HG02588 (cell line): ENCODE results near the gene SKAP1.
"Not testable (repeated sequence)": the region's sequence is repeated elsewhere in the genome, so short reads cannot be mapped to it uniquely, and the experiment has no call there.

Experiments used
- ATAC-seq: cut with Tn5 transposase; IDR thresholded peaks from one replicate; pipeline ENCODE4 v1.9.1; 2021; ENCODE audit warnings: mild to moderate bottlenecking, moderate library complexity; ENCODE audit not compliant: unreplicated experiment

SKAP1 gene

DNA sequence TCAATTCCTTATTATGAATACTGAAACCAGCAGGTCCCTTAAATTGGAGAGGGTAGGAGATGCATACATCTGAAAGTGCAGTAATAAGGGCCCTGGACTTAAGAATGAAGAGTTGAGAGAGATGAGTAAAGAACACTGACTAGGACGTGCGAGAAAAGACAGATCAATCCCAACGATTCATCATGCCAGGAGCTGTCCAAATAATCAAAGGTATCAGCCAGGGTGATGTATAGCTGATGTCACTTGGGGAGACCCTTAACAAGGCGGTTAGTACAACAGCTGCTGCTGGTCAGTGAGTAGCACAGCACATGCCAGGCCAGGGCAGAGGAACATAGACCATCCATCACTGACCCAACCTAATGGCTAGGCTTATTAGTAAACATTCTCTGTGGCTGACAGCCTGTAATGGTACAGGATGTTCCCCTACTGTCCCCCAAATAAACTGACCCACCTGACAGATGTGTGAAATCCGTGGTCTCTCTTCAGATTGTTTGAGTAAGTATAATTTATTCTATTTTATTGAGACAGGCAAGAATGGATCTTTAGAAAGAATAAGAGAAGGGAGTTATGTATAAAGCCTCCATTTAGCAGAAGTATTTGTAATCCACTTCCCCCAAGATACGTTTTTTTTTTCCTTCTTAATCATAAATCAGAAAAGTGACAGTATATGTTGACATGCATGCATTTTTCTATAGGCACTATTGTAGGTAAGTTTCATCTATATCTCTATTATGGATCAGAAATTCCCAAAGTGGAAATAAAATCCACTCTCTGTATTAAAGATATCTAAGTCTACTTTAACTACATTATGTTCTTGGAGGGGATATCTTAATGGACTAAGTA is 204.1 kb downstream of the SKAP1 start:
- ATAC-seq, result no peak

DNA sequence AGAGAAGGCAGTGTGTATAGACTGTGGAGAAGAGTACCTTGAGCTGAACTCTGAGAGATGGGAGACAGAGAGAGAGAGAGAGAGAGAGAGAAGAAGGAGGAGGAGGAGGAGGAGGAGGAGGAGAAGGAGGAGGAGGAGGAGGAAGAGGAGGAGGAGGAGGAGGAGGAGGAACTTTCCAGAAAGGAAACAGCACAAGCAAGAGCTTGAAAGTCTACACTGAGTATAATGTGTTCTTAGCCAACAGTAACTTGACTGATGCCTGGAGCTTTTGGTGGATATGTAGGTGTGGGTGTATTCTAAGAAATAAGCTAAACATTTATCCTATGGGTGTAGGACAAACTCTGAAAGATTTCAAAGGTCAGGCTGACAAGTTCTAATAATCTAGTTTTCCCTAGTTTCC is 206.1 kb downstream of the SKAP1 start:
- ATAC-seq, result no peak

DNA sequence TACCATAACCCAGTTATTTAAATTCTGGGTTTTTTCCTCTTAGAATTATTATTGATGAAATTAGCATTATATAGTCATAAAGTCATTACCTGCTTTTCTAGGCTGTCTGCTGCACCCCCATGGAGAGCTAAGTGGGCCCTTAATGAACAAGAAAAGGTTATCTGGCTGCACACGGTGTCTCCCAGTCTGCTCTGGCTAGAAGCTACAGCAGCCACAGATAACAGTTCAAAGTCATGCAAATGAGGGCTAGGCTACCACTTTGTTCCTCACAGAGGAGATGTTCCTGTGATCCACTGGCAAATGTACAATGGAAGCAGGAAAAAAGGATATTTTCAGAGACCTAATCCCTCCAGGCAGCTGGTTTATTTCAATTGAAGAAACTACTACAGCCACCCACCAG is 210.4 kb downstream of the SKAP1 start:
- no peak for ATAC-seq

DNA sequence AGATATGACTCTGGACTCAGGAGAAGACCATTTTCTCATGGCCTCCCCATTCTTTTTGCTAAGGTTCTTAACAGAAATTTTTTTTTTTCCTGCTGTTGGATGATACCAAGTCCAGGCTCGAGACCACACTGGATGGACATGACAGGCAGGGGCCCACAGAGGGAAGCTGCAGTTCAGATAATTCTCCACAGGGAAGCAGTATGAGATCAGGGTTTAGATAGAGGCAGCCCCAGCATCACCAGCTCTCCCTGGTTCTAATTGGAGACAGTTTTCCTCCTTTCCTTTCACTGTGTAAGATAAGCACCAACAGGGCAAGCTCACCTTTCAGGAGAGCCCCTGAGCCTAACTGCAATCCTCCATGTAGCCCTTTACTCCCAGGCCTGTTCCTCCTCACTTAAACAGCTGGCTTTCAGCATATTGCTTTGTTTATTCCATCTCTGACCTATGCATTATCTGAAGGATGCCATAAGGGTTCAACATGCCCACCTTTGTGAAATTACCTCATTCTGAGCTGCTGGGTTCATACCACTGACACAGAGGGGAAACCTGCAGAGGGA is 214.4 kb downstream of the SKAP1 start:
- no peak for ATAC-seq

DNA sequence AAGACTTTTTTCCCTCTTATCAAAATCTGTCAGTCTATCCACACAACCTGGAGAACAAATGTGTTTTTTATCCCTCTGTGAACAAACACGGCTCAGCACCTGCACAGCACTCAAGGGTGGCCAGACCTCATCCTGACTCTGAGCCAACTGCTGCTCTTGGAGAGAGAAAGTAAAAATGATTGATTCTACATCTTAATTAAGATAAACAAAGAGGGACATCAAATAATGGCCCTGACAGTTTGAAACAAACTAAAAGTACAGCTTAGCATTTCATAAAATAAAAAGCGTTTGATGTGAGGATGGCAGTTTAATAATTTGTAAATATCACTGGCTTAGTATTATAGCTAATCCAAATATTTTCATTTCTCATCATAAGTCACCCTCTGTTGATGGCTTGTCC is 216.2 kb downstream of the SKAP1 start:
- ATAC-seq, result no peak

DNA sequence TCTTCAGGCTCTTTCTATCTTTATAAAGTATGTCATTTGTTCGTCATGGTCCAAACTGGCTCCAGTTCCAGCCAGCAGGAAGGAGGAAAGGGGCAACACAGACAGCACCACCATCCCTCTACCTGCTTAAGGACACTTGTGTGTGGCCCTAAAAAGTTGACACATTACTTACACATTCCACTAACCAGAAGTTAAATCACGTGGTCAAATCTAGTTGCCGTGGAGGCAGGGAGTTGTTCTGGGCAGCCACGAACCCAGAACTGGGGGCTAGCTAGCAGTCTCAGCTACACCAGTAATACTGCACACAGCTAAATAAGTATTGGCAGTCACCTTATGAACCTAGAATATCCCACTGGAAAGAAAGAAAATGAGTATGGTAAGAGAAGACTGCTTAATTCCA is 218.2 kb downstream of the SKAP1 start:
- ATAC-seq, result no peak

DNA sequence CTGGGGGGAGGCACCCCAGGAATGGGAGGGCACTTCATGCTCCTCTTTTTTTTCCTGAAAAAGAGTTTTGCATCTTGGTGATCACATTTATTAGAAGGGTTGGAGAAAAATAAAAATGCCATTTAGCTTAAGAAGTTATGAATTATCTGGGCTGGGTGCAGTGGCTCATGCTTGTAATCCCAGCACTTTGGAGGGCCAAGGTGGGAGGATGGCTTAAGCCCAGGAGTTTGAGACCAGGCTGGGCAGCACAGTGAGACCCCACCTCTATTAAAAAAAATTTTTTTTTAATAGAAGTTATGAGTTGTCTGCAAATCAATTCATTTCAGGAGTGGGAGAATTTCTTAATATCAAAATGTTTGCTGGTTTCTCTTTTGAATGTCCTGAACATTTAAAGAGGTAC is 219.0 kb downstream of the SKAP1 start:
- ATAC-seq, result no peak

DNA sequence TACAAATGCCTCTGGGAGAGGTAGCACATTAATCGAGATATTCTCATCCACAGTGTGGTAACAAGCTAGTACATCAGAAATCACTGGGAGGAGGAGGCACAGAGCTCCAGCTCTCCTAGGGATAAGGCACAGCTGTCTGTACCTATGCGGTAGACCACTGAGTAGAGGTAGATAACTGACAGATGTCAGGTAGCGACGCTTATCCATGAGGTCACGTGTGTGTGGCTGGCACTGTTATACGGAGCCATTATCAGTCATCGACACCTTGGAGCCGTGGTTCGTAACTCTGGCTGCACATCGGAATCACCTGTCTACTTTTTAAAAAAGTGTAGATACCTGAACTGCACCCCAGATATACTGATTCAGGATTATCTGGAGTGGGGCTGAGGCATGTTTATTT is 220.0 kb downstream of the SKAP1 start:
- ATAC-seq, result no peak

DNA sequence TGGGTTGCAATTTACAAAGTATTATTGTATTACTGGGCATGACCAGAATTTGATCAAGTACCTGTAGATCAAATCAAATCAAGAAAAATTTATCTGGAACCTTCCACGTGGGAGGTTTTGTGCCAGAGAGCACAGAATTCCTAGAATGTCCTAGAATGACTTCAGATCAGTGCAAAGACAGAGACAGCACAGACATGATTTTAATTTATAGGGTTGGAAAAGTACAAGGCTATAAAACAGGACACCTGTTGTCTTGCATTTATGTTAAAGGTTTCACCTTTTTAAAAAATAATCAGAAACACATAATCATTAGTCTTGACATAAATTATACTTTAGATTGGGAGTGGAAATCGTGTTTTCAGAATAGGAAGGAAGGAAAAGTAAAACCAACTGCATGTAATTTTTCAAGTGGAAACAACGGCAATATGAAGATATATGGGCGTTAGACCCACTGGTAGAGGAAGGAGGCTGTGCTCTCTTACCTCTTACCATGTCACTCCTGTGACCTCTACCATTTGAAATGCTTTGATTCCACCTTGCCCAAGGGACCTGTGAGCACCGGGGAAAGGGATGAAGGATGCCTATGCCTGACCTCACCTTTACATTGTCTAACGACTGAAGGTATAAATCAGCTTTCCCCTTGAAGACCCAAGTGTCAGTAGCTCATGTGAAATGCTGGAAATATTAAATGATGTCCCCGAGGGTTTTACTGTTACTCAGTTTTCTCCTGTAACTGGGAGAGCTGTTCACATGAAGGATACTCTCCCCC is 222.1 kb downstream of the SKAP1 start:
- no peak for ATAC-seq

DNA sequence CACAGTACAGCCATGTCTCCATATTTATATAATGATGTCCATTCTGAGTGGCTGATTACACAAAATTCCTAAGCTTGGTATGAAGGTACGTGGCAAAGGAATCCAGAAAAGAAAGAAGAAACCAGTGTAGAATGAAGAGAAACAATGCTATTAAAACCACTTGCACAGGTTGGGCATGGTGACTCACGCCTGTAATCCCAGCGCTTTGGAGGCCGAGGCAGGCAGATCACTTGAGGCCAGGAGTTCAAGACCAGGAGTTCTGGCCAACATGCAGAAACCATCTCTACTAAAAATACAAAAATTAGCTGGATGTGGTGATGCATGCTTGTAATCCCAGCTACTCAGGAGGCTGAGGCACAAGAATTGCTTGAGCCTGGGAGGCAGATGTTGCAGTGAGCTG is 223.0 kb downstream of the SKAP1 start:
- not testable (repeated sequence) for ATAC-seq

DNA sequence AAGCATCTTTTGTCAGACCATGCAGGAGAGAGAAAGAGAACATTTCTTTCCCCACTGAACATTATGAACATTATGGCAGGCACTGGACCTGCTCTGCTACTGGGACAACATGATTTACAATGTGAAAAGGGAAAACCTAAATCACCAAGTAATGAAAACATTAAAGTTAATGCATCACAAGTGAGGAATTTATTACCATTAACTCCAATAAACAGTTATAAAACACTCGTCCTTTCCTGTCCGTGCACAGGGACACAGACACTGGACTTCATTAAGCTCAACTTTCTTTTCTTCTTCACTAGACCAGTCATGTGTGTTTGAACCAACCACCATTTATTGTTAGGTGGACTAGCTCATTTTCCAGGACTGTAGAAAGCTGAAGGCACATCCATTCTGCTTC is 227.1 kb downstream of the SKAP1 start:
- ATAC-seq, result no peak

DNA sequence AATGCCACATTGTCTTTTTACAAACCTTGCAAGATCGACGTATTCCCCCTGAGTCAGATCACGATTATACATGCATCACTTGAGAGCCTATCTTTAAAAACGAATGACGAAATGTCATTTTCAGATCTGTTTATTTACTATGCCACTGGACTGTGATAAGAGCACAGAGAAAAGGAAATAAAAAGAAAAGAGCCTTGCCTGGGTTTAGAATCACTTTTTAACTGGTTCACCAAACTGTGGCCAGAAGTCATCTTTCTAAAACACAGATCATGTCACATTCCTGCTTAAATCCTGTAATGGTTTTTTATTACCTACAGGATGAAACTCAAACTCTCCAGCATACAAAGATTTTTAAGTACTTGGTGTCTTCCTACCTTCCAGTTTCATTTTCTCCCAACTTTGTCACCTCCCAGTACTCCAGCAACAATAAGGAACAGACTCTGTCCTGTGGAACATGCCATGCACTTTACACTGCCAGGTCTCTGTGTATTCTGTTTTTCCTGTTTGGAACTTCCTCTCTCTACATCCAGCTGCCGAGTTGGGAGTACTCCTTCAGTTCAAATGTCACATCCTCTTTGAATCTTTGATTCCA is 231.0 kb downstream of the SKAP1 start:
- no peak for ATAC-seq

DNA sequence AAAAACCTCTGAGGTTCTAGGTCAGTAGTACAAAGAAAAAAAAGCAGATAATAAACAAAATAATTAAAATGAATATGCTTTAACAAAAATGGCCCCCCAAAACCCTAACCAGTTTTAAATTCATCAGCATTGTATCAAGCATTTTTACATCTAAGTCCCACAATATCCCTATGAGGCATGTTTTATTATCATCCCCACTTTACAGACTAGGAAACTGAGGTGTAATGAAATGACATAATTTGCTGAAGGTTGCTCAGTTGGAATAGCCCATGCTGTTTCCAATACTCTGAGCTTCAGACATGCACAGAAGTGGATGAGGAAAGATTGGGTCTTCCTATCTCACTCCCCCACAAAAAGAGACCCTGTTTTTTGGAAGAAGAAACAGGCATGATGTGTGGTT is 234.1 kb downstream of the SKAP1 start:
- no peak for ATAC-seq

DNA sequence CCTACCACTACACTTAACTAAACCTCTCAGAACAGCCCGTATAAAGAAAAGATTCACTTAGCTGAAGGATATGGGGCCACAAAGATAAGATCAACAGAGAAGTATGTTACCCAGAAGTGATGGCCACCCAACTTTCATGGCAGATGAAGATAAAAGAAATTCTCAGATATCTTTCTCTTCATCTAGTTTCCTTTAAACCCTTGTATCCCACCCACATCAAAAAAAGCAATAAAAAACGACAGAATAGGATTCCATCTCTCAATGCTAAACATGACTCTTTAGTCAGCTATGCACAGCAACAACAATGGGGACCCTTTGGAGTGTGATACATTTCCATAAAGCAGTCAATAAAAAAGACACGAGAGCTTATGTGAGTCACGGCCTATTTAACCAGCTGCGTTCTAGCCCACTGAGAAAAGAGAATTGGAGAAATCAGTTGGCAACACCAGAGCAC is 235.9 kb downstream of the SKAP1 start:
- no peak for ATAC-seq

DNA sequence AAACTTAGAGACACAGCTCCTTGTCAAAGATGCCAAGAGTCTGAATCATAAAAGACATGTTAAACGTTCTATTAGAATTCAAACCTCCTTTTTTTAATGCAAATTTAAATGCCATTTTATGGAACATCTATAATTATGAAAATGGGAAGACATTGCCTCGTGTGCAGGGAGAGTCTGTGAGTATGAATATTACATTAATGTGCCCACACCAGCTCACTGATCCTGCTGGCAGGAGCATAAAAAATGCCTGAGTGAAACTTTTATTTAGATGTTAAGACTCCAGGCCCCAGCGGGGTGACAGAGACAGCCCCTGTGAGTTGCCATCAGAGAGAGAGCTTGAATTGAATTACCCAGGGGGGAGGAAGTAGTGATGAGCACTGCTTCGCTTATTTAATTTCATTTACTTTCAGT is 237.7 kb downstream of the SKAP1 start:
- no peak for ATAC-seq

DNA sequence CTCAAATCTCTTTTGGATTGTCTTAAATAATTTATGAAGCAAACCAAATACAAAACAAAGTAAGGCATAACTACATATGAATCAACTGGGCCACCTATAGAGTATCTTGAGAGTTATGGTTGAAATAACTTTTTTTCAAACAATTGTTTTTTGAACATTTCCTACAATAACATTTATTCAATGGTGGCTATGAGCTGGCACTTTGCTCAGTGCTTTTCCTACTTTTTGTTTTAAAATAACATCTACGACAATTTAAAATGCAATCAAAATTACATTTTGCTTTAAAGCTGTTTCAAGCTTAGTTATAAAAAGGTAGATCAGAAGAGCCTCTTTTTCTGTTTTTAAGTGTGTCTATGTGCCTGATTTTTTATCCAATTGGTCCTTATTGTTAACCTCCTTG is 238.7 kb downstream of the SKAP1 start:
- ATAC-seq, result no peak

DNA sequence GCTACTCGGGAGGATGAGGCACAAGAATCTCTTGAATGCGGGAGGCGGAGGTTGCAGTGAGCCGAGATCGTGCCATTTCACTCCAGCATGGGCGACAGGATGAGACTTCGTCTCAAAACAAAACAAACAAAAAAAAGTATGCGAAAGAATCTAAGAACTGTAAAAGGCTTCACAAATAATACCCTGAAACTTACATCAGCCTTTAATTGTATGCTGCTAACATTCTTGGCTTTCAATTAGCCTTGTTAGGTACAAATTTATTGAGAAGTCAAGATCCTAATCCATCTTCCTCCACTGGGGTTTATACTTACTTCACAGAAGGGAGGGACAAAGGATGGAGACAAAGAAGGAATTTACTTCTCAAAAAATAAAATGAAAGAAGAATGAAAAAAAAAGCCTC is 239.1 kb downstream of the SKAP1 start:
- no peak for ATAC-seq

DNA sequence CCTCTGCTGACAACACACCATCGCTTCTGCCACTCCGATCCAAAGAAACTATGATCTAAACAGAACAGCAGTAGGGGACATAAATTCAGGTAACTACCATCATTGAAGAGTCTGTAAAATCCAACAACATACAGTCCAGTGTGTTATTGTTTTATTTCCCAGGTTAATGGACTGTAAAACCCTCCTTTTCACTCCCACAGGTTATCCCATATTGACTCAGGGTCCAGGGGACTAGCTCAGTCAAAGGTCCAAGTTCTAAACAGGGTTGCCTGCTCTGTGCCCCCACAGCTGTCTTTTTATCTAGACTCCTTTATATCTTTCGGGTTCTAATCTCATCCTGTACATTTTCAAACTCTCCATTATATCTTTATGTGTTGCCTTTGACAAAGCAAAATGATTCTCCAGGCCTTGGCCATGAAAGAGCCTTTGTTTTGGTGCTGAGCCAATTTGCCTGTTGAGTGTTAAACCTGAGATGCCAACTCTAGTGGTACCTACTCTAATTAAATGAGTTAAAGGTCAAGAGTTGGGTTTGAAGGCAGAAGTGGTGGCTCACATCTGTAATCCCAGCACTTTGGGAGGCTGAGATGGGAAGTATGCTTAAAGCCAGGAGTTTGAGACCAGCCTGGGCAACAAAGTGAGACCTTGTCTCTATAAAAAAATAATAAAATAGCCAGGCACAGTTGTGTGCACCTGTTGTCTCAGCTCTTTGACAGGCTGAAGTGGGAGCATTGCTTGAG is 242.0 kb downstream of the SKAP1 start:
- ATAC-seq, result no peak

DNA sequence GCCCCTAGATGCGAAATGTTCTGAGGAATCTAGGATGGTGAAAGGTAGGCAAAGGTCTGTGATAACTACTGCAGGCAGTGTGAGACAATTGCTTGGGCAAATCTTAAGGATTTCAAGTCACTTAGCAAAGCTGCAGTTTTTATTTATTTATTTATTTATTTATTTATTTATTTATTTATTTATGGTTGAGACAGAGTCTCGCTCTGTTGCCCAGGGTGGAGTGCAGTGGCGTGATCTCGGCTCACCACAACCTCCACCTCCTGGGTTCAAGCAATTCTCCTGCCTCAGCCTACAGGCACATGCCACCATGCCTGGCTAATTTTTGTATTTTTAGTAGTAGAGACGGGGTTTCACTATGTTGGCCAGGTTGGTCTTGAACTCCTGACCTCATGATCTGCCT is 243.7 kb downstream of the SKAP1 start:
- not testable (repeated sequence) for ATAC-seq

DNA sequence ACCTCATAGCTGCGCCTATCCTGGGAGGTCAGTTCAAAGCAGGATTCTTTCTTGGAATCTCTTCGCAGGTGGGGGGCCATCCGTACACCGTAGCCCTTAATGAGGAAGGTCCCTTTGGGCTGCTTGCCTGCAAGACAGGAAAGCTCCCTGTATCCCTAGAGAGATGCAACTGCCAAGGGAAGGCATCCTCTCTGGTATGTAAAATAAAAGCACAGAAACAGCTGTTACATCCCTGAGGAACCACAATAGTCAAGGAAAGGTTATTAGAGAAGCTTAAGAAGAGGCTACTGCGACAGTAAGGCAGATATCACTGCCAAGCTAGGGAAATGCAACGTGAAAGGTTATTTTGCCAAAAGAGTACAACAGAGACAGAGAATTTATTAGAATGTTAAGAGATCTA is 245.3 kb downstream of the SKAP1 start:
- ATAC-seq, result no peak

DNA sequence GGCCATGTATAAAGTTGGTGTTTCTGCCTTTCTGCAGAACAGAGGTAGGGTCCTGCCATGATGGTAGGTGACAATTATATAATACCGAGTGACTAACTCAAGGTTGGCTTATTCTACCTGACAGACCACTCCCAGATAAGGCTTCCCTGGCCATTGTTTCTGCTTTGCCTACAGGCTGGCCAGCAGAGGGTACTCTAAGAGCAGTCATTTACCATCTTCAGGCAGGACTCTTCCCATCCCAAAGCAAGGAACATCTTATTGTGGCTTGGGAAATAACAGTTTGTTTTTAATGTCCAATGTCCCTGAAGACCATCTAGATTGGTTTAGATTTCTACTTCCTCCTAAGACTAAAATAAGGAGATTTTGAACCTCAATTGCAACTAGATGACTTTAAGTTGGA is 248.4 kb downstream of the SKAP1 start:
- ATAC-seq, result no peak
